ENCODE measurements around the gene ITPKB. TPM values are rescaled to one million over a fixed set of nuclear protein-coding genes. Genes with fewer than 3 reads are reported as not detected.
"Not testable (repeated sequence)": the region's sequence is repeated elsewhere in the genome, so short reads cannot be mapped to it uniquely, and the experiment has no call there.

The ITPKB gene
- polyA plus RNA-seq, 12 donors: 18.6 to 32.0 (median 23.7) TPM; not detected in 1

- DNase-seq: no peak
Measured at GRCh38 chr1:226627924-226628611, 111.0 kb downstream of the ITPKB start.

- no peak for DNase-seq
Measured at GRCh38 chr1:226627050-226627755, 111.9 kb downstream of the ITPKB start.

- peak; percentile 72 for DNase-seq
Measured at GRCh38 chr1:226626577-226626956, 112.5 kb downstream of the ITPKB start.

GRCh38 chr1:226625832-226626576 is 113.1 kb downstream of the ITPKB start:
- DNase-seq: no peak

GRCh38 chr1:226625326-226625725 is 113.8 kb downstream of the ITPKB start:
- no peak for DNase-seq

GRCh38 chr1:226624526-226624925 is 114.6 kb downstream of the ITPKB start:
- no peak for DNase-seq

- no peak for DNase-seq
Measured at GRCh38 chr1:226622012-226622411, 117.1 kb downstream of the ITPKB start.

- no peak for DNase-seq
Measured at GRCh38 chr1:226619031-226619430, 120.1 kb downstream of the ITPKB start.

- no peak for DNase-seq
Measured at GRCh38 chr1:226618380-226618779, 120.7 kb downstream of the ITPKB start.

GRCh38 chr1:226617719-226618118 is 121.4 kb downstream of the ITPKB start:
- not testable (repeated sequence) for DNase-seq

- no peak for DNase-seq
Measured at GRCh38 chr1:226617109-226617508, 122.0 kb downstream of the ITPKB start.

GRCh38 chr1:226616636-226617035 is 122.4 kb downstream of the ITPKB start:
- DNase-seq: no peak

- DNase-seq: no peak
Measured at GRCh38 chr1:226615876-226616275, 123.2 kb downstream of the ITPKB start.

GRCh38 chr1:226611980-226612379 is 127.1 kb downstream of the ITPKB start:
- not testable (repeated sequence) for DNase-seq

- DNase-seq: no peak
Measured at GRCh38 chr1:226611301-226611700, 127.8 kb downstream of the ITPKB start.

GRCh38 chr1:226610671-226611070 is 128.4 kb downstream of the ITPKB start:
- DNase-seq: no peak

GRCh38 chr1:226609836-226610455 is 129.1 kb downstream of the ITPKB start:
- no peak for DNase-seq

GRCh38 chr1:226608699-226609505 is 130.2 kb downstream of the ITPKB start:
- DNase-seq: peak; percentile 55

GRCh38 chr1:226607821-226608220 is 131.3 kb downstream of the ITPKB start:
- DNase-seq: no peak

- DNase-seq: no peak
Measured at GRCh38 chr1:226607268-226607660, 131.8 kb downstream of the ITPKB start.
